GM13976 (cell line): ENCODE data around the gene FYB1.

Experiments used
- DNase-seq: peaks from one replicate; pipeline ENCODE4 v3.0.0; 2012; ENCODE audit warnings: low spot score
- CTCF ChIP-seq: IDR thresholded peaks from 2 replicates; pipeline ENCODE4 v1.5.1; 2012; ENCODE audit warnings: borderline replicate concordance, mild to moderate bottlenecking; ENCODE audit not compliant: insufficient read depth; ENCODE audit errors: extremely low read depth, missing control alignments, control extremely low read depth
- in situ Hi-C: fragments of 300-500 bp; cut with MboI; formaldehyde crosslinking; loops from one replicate; pipeline ENCODE4 v1.12.0; 2022; ENCODE audit warnings: low sequenced_read_pairs, mixed read lengths, inconsistent platforms; ENCODE audit not compliant: unreplicated experiment

FYB1 gene

GRCh38 chr5:39164016-39164415, 55.3 kb downstream of the FYB1 start:
- TF ChIP-seq CTCF = no peak
- in situ Hi-C loops = no loop called here
- no peak for DNase-seq

DNA sequence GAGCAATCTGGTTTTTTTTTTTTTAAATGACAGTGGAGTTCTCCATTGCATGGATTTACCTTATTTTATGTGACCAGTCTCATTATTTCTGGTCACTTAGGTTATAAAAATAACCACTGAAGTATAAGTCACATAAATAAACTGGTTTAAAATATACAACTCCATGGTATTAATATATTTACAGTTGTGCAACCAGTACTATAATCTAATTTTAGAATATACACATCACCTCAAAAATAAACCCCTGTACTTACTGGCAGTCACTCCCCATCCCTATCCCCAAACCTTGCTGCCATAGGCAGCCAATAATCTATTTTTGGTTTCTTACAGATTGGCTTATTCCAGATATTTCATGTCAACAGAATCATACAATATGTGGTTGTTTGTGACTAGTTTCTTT, 57.8 kb downstream of the FYB1 start:
- no peak for TF ChIP-seq CTCF
- in situ Hi-C loops = no loop called here
- no peak for DNase-seq

GRCh38 chr5:39160576-39161213, 58.7 kb downstream of the FYB1 start:
- TF ChIP-seq CTCF = no peak
- DNase-seq = no peak
- in situ Hi-C loops = no loop called here

DNA sequence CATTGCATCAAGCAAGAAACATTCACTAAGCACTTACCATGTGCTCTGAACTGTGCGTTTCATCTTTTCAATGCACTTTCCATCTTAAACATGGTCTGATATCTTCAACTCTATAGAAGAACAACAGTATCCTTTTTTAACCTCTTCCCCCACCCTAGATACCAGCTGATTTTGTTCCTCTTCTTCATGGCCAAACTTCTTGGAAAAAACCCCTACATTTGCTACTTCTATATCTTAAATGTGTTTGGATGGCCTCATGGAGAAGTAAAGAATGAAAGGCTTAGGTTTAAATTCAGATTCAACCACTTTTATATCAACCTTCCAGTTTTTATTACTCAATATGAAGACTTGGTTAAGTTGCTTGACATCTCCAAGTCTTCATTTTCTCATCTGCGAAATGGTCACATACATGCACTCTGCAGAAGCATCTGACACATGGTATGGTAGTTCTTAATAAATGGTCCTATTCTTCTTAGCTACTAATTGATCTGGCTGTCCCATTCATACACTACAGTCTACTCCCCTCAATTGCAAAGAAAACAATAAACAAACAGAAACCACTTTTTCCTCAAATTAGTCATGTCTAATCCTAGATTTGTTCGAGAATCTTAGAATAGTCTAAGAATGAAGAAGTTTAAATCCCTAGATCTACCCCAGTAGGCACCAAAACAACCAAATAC, 59.4 kb downstream of the FYB1 start:
- DNase-seq = no peak
- no peak for TF ChIP-seq CTCF
- in situ Hi-C loops = no loop called here

DNA sequence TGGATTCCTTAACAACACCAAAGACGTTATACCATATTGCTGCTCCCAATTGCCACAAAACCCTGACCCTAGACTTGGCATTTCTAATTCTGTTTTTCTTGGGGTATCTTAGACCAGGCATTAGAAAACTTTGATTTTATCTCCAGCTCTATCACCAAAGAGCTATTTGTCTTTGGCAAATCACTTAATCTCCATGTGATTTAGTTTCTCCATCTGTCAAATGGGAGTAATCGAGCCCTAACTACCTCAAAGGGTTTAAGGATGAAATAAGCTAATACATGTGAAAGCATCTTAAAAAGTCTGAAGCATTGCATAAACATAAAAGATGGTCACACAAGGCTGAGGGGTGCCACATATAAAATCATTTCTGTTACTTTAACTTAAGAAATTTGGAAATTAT, 60.6 kb downstream of the FYB1 start:
- no peak for DNase-seq
- in situ Hi-C loops = no loop called here

DNA sequence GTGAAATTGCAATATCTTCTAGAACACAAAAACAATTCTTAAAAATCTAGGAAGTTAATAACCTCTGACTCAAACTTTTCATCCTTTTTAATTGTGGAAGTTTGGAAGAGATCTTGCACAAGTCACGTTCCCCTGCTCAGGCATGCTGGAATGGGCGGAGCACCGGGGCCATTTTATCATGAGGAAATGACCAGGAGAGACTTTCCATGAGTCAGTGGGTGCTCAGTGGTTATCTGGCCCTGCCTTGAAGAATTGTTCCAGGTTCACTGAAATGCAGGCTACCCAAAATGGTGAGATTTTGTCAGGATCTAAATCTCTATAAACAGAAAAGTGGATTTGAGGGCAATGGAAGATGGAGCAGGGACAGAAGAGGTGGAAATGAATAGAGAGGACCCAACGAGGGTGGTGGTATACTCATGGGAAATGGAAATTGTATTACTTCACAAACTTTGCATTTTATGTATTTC, 61.2 kb downstream of the FYB1 start:
- no peak for TF ChIP-seq CTCF
- no peak for DNase-seq
- in situ Hi-C loops = no loop called here

More for the DNA sequence above, 60.6 kb downstream of the FYB1 start:
- TF ChIP-seq CTCF = no peak
